ENCODE results near the gene CHST8. TPM values are rescaled to one million over a fixed set of nuclear protein-coding genes. Genes with fewer than 3 reads are reported as not detected.

The CHST8 gene
- total RNA-seq, 2 experiments from 2014 or later: not detected

- no peak for TF ChIP-seq CTCF (IDR thresholded peaks at IDR 0.05)
- Mint-ChIP-seq H3K4me1 (ENCODE audit: low read depth) (no peaks in the 10 kb centered on the region), H3K27ac (no peak overlapping the region), H3K4me3 (no peak overlapping the region), H3K27me3 (peaks cover 20% of the 10 kb centered on the region), H3K9me3 (no peaks in the 10 kb centered on the region), H3K36me3 (ENCODE audit: low read depth) (no peaks in the 10 kb centered on the region)
- ATAC-seq (ENCODE audit: poor library complexity): no peak
- DNase-seq: peak in 1 of 14 experiments; percentile 14
- peaks cover 0 to 2% of the 10 kb centered on the region in 2 experiments for H3K27me3 ChIP-seq (ENCODE audit: control insufficient read depth in 1 of 2, insufficient read depth in 2 of 2, low read length in 2 of 2)
- CTCF ChIA-PET: no interaction called here
- peaks cover 0 to 5% of the 10 kb centered on the region in 2 experiments for H3K9me3 ChIP-seq (ENCODE audit: control insufficient read depth in 1 of 2, insufficient read depth in 1 of 2, low read length in 2 of 2)
- intact Hi-C loops (cut with DNase I, micrococcal nuclease): no loop called here
- H3K36me3 ChIP-seq (ENCODE audit: insufficient read depth, low read length): no peaks in the 10 kb centered on the region
- H3K4me1 ChIP-seq (ENCODE audit: insufficient read depth, low read length): no peaks in the 10 kb centered on the region
- H3K27ac ChIP-seq (ENCODE audit: low read depth in 1 of 2, low read length in 2 of 2): no peak overlapping the region
- no peak overlapping the region for H3K4me3 ChIP-seq (ENCODE audit: low read length)
- POLR2A ChIA-PET: no interaction called here
Observed at GRCh38 chr19:33665776-33666595, 44.2 kb downstream of the CHST8 start.

GRCh38 chr19:33667141-33667650 is 45.4 kb downstream of the CHST8 start:
- Mint-ChIP-seq H3K4me3 (no peak overlapping the region), H3K27ac (no peak overlapping the region), H3K36me3 (ENCODE audit: low read depth) (no peaks in the 10 kb centered on the region), H3K9me3 (no peaks in the 10 kb centered on the region), H3K27me3 (peaks cover 22% of the 10 kb centered on the region), H3K4me1 (ENCODE audit: low read depth) (no peaks in the 10 kb centered on the region)
- intact Hi-C loops (cut with DNase I, micrococcal nuclease): no loop called here
- no peaks in the 10 kb centered on the region for H3K4me1 ChIP-seq (ENCODE audit: insufficient read depth, low read length)
- ChIA-PET POLR2A (no interaction called here), CTCF (no interaction called here)
- H3K36me3 ChIP-seq (ENCODE audit: insufficient read depth, low read length): no peaks in the 10 kb centered on the region
- no peak for ATAC-seq (ENCODE audit: poor library complexity)
- peak in 1 of 14 experiments; percentile 5 for DNase-seq
- H3K27me3 ChIP-seq (ENCODE audit: control insufficient read depth in 1 of 2, insufficient read depth in 2 of 2, low read length in 2 of 2): peaks cover 0 to 2% of the 10 kb centered on the region in 2 experiments
- no peak overlapping the region for H3K4me3 ChIP-seq (ENCODE audit: low read length)
- no peak for TF ChIP-seq CTCF (IDR thresholded peaks at IDR 0.05)
- H3K27ac ChIP-seq (ENCODE audit: low read depth in 1 of 2, low read length in 2 of 2): no peak overlapping the region
- peaks cover 0 to 5% of the 10 kb centered on the region in 2 experiments for H3K9me3 ChIP-seq (ENCODE audit: control insufficient read depth in 1 of 2, insufficient read depth in 1 of 2, low read length in 2 of 2)

GRCh38 chr19:33667881-33668280 is 46.1 kb downstream of the CHST8 start:
- no peaks in the 10 kb centered on the region for H3K9me3 Mint-ChIP-seq
- H3K4me1 Mint-ChIP-seq (ENCODE audit: low read depth): no peaks in the 10 kb centered on the region
- ChIA-PET POLR2A (no interaction called here), CTCF (no interaction called here)
- H3K36me3 Mint-ChIP-seq (ENCODE audit: low read depth): no peaks in the 10 kb centered on the region
- Histone ChIP-seq H3K9me3 (ENCODE audit: control insufficient read depth in 1 of 2, insufficient read depth in 1 of 2, low read length in 2 of 2) (peaks cover 0 to 11% of the 10 kb centered on the region in 2 experiments), H3K4me3 (ENCODE audit: low read length) (no peak overlapping the region), H3K27me3 (ENCODE audit: control insufficient read depth in 1 of 2, insufficient read depth in 2 of 2, low read length in 2 of 2) (peaks cover 0 to 2% of the 10 kb centered on the region in 2 experiments), H3K4me1 (ENCODE audit: insufficient read depth, low read length) (no peaks in the 10 kb centered on the region), H3K36me3 (ENCODE audit: insufficient read depth, low read length) (no peaks in the 10 kb centered on the region), H3K27ac (ENCODE audit: low read depth in 1 of 2, low read length in 2 of 2) (no peak overlapping the region)
- H3K4me3 Mint-ChIP-seq: no peak overlapping the region
- peaks cover 20% of the 10 kb centered on the region for H3K27me3 Mint-ChIP-seq
- DNase-seq (no peak), ATAC-seq (ENCODE audit: poor library complexity) (no peak)
- no peak for TF ChIP-seq CTCF (IDR thresholded peaks at IDR 0.05)
- intact Hi-C loops (cut with DNase I, micrococcal nuclease): no loop called here
- H3K27ac Mint-ChIP-seq: no peak overlapping the region

Data from CD4-positive, alpha-beta T cell (primary cell).